IMR-90 (cell line): Measurements from ENCODE around the gene SERPINB1. TPM values are rescaled to one million over a fixed set of nuclear protein-coding genes. Genes with fewer than 3 reads are reported as not detected.

ENCODE experiments used
- ATAC-seq: fragments of 200-7000 bp; cut with Tn5 transposase; 2 replicates; pipeline ENCODE4 v1.9.1; 2020; ENCODE audit warnings: low read depth, mild to moderate bottlenecking, moderate library complexity
- BruUV-seq: library from RNA; stranded (reverse); fragments of 400-500 nt; replicated peaks from 2 replicates; lab custom pipeline; 2021; lab: Mats Ljungman, UMichigan
- CTCF ChIA-PET: fragments of 300-600 bp; formaldehyde crosslinking; extraction: SDS; loops from one replicate; lab custom pipeline; 2021; ENCODE audit warnings: antibody characterized with exemption; lab: Yijun Ruan, JAX
- POLR2A ChIA-PET: fragments of 300-600 bp; sonication (Branson Sonifier 250); formaldehyde crosslinking; loops from one replicate; lab custom pipeline; 2022; ENCODE audit warnings: antibody characterized with exemption; ENCODE audit not compliant: unreplicated experiment; lab: Charles Lee
- DNase-seq: peaks from one replicate; pipeline ENCODE4 v3.0.0; 2013
- H2AFZ ChIP-seq: replicated peaks from 2 replicates; pipeline ENCODE3; 2013; ENCODE audit warnings: low read length, mild to moderate bottlenecking; ENCODE audit not compliant: poor library complexity
- H2AK5ac ChIP-seq: 2 replicates; pipeline ENCODE4 v1.6.1; 2013; ENCODE audit warnings: low read depth, low read length, inconsistent platforms
- H2AK9ac ChIP-seq: replicated peaks from 2 replicates; pipeline ENCODE3; 2013; ENCODE audit warnings: mild to moderate bottlenecking, low read depth, low read length, moderate library complexity; ENCODE audit not compliant: poor library complexity
- H2BK120ac ChIP-seq: 2 replicates; pipeline ENCODE4 v1.6.1; 2013; ENCODE audit warnings: low read depth, low read length, inconsistent platforms
- H2BK15ac ChIP-seq: 3 replicates; pipeline ENCODE4 v1.6.1; 2013; ENCODE audit warnings: low read depth, low read length, inconsistent platforms
- H2BK20ac ChIP-seq: 2 replicates; pipeline ENCODE4 v1.6.1; 2013; ENCODE audit warnings: low read depth, mild to moderate bottlenecking, inconsistent platforms, low read length, moderate library complexity
- H2BK5ac ChIP-seq: 2 replicates; pipeline ENCODE4 v1.6.1; 2013; ENCODE audit warnings: mild to moderate bottlenecking, low read depth, low read length, inconsistent platforms; ENCODE audit not compliant: poor library complexity, severe bottlenecking
- H3K14ac ChIP-seq: replicated peaks from 2 replicates; pipeline ENCODE4 v1.6.1; 2013; ENCODE audit warnings: low read depth, low read length, inconsistent platforms
- H3K18ac ChIP-seq: 2 replicates; pipeline ENCODE4 v1.6.1; 2013; ENCODE audit warnings: low read depth, low read length, control low read depth
- H3K23ac ChIP-seq: 2 replicates; pipeline ENCODE4 v1.6.1; 2013; ENCODE audit warnings: low read depth, low read length, inconsistent platforms
- H3K27ac ChIP-seq: 2 replicates; pipeline ENCODE4 v1.5.1; 2013; ENCODE audit warnings: mild to moderate bottlenecking, control low read depth, low read length; ENCODE audit not compliant: insufficient read depth
- H3K27me3 ChIP-seq: 2 replicates; pipeline ENCODE4 v1.6.1; 2013; ENCODE audit warnings: low read length; ENCODE audit not compliant: control insufficient read depth, insufficient read depth
- H3K36me3 ChIP-seq: 2 replicates; pipeline ENCODE4 v1.6.1; 2013; ENCODE audit warnings: low read length, mixed read lengths; ENCODE audit not compliant: control insufficient read depth, insufficient read depth
- H3K4ac ChIP-seq: 2 replicates; pipeline ENCODE4 v1.6.1; 2013; ENCODE audit warnings: low read depth, low read length, inconsistent platforms
- H3K4me1 ChIP-seq: 2 replicates; pipeline ENCODE4 v1.6.1; 2013; ENCODE audit warnings: low read length, mixed read lengths; ENCODE audit not compliant: control insufficient read depth, insufficient read depth
- H3K4me2 ChIP-seq: 2 replicates; pipeline ENCODE4 v1.6.1; 2013; ENCODE audit warnings: low read depth, mild to moderate bottlenecking, control low read depth, low read length, moderate library complexity
- H3K4me3 ChIP-seq: 2 replicates; pipeline ENCODE4 v1.5.1; 2013; ENCODE audit warnings: low read depth, mild to moderate bottlenecking, control low read depth, low read length, moderate library complexity; ENCODE audit not compliant: insufficient read depth
- H3K56ac ChIP-seq: 2 replicates; pipeline ENCODE4 v1.6.1; 2013; ENCODE audit warnings: low read length, inconsistent platforms; ENCODE audit not compliant: insufficient read depth; ENCODE audit errors: extremely low read depth
- H3K79me1 ChIP-seq, 2 experiments: 2 replicates each; pipeline ENCODE4 v1.6.1; 2013; ENCODE audit warnings: low read length in 2 of 2, inconsistent platforms in 1 of 2, low read depth in 1 of 2
- H3K9ac ChIP-seq: 2 replicates; pipeline ENCODE4 v1.6.1; 2013; ENCODE audit warnings: low read depth, low read length, control low read depth
- H3K9me1 ChIP-seq: 2 replicates; pipeline ENCODE4 v1.6.1; 2013; ENCODE audit warnings: low read length, inconsistent platforms; ENCODE audit not compliant: insufficient read depth
- H3K9me3 ChIP-seq: 2 replicates; pipeline ENCODE4 v1.6.1; 2013; ENCODE audit warnings: low read length; ENCODE audit not compliant: control insufficient read depth, insufficient read depth
- H4K20me1 ChIP-seq: 2 replicates; pipeline ENCODE4 v1.6.1; 2013; ENCODE audit warnings: low read length, inconsistent platforms; ENCODE audit not compliant: insufficient read depth
- H4K5ac ChIP-seq: 2 replicates; pipeline ENCODE4 v1.6.1; 2013; ENCODE audit warnings: mild to moderate bottlenecking, low read depth, low read length, control low read depth
- H4K8ac ChIP-seq, 2 experiments: 2 replicates each; pipeline ENCODE4 v1.6.1; 2013; ENCODE audit warnings: low read depth in 2 of 2, low read length in 2 of 2, control low read depth in 1 of 2, inconsistent platforms in 1 of 2
- H4K91ac ChIP-seq: 2 replicates; pipeline ENCODE4 v1.6.1; 2013; ENCODE audit warnings: low read depth, low read length, inconsistent platforms; ENCODE audit not compliant: insufficient read depth
- CHD1 ChIP-seq: IDR thresholded peaks from 2 replicates; pipeline ENCODE4 v1.6.1; 2012; ENCODE audit warnings: low read depth, low read length, improper control_type of control experiment
- MAZ ChIP-seq: IDR thresholded peaks from 2 replicates; pipeline ENCODE4 v1.6.1; 2012; ENCODE audit warnings: low read depth, mild to moderate bottlenecking, low read length, improper control_type of control experiment, moderate library complexity, borderline replicate concordance
- MXI1 ChIP-seq: IDR thresholded peaks from 2 replicates; pipeline ENCODE4 v1.6.1; 2012; ENCODE audit warnings: low read depth, mild to moderate bottlenecking, low read length, moderate library complexity, borderline replicate concordance
- NFE2L2 ChIP-seq: fragments of 150-350 bp; IDR thresholded peaks from 2 replicates; pipeline ENCODE4 v1.6.1; 2016; ENCODE audit warnings: low read depth, mild to moderate bottlenecking, low read length
- RAD21 ChIP-seq: IDR thresholded peaks from 2 replicates; pipeline ENCODE4 v1.6.1; 2012; ENCODE audit warnings: low read length, improper control_type of control experiment
- WGBS, 2 experiments: methylation state at CpG; one replicate each; pipeline versions ENCODE4 v1.1.5 to v1.1.7; 2013; ENCODE audit warnings: missing lambda C conversion rate in 2 of 2; ENCODE audit not compliant: insufficient read length in 1 of 2; ENCODE audit errors: extremely low coverage in 2 of 2; 5-methylcytosine and 5-hydroxymethylcytosine counted together
- dilution Hi-C: fragments of 300-500 bp; cut with HindIII; formaldehyde crosslinking; loops from one replicate; pipeline ENCODE4 v1.14.3; 2018; ENCODE audit warnings: low sequenced_read_pairs; ENCODE audit not compliant: unreplicated experiment
- in situ Hi-C: fragments of 300-500 bp; cut with MboI; formaldehyde crosslinking; loops from 3 replicates; pipeline ENCODE4 v1.14.3; 2019; ENCODE audit warnings: low sequenced_read_pairs, inconsistent platforms, mixed read lengths
- intact Hi-C: fragments of 100-400 bp; cut with micrococcal nuclease; formaldehyde crosslinking; loops from 2 replicates; pipeline ENCODE4 v1.10.0; 2022
- polyA plus RNA-seq, 3 experiments: library from polyadenylated mRNA; depleted of rRNA; stranded (reverse); fragments of >200 nt; gene quantifications; 2 replicates each; pipeline ENCODE4 v1.2.3, GENCODE V29; 2012; ENCODE audit warnings: low replicate concordance in 1 of 3
- total RNA-seq: library from RNA; depleted of rRNA; stranded (reverse); fragments of >200 nt; gene quantifications from 2 replicates; pipeline ENCODE4 v1.2.3, GENCODE V29; 2012

The SERPINB1 gene
- total and polyA plus RNA-seq, 2 of the 4 experiments (the other 2 are of a cell fraction) = 6.1 to 9.1 TPM

- TF ChIP-seq NFE2L2 = no peak
Observed at GRCh38 chr6:2783188-2783963, 58.3 kb downstream of the SERPINB1 start (continued).

GRCh38 chr6:2782825-2783187, 58.9 kb downstream of the SERPINB1 start:
- Histone ChIP-seq H2BK15ac (no peak overlapping the region), H3K4me2 (no peak overlapping the region), H4K5ac (no peak overlapping the region), H3K27ac (no peak overlapping the region), H2BK5ac (no peak overlapping the region), H3K9ac (no peak overlapping the region), H2AFZ (no peak overlapping the region), H3K79me1 (peaks cover 64 to 89% of the 10 kb centered on the region in 2 experiments), H4K20me1 (peaks cover 23% of the 10 kb centered on the region), H2BK20ac (no peak overlapping the region), H3K27me3 (no peaks in the 10 kb centered on the region), H2BK120ac (no peak overlapping the region), H3K9me3 (no peaks in the 10 kb centered on the region), H3K4me1 (peaks cover 8% of the 10 kb centered on the region), H4K8ac (no peak overlapping the region), H3K14ac (no peak overlapping the region), H3K18ac (no peak overlapping the region), H3K23ac (no peak overlapping the region), H2AK9ac (no peak overlapping the region), H3K4me3 (no peak overlapping the region), H3K36me3 (peaks cover 43% of the 10 kb centered on the region), H3K4ac (no peak overlapping the region), H3K9me1 (peaks cover 25% of the 10 kb centered on the region), H4K91ac (no peak overlapping the region), H2AK5ac (no peak overlapping the region), H3K56ac (no peak overlapping the region)
- CTCF ChIA-PET = no interaction called here
- whole genome bisulfite sequencing, 2 experiments = 86% methylated on average over 3 of the region's 10 CpGs; no CpG with 5 or more reads in 1 of the 2 experiments
- POLR2A ChIA-PET = no interaction called here
- intact Hi-C loops = no loop called here
- DNase-seq (no peak), ATAC-seq (no peak)
- no TSS peak for BruUV-seq
- in situ Hi-C loops = no loop called here
- TF ChIP-seq CHD1 (no peak), MXI1 (no peak), MAZ (no peak), RAD21 (no peak)
- dilution Hi-C loops = no loop called here
